DOHH2 (cell line): ENCODE data around the gene SUSD1.

Experiments
- H3F3A ChIP-seq: fragments of 200-600 bp; sonication (generic), shearing (Covaris generic); 2 replicates; pipeline ENCODE4 v1.6.0; 2016; ENCODE audit warnings: antibody characterized with exemption, mild to moderate bottlenecking; ENCODE audit not compliant: control insufficient read depth, insufficient read depth
- H3K27ac ChIP-seq: fragments of 200-600 bp; sonication (generic); 2 replicates; pipeline ENCODE4 v1.5.1; 2014; ENCODE audit warnings: low read depth, mild to moderate bottlenecking, low read length, moderate library complexity
- H3K27me3 ChIP-seq: fragments of 200-600 bp; sonication (generic); 2 replicates; pipeline ENCODE4 v1.6.1; 2014; ENCODE audit warnings: mild to moderate bottlenecking, low read length, mixed read lengths; ENCODE audit not compliant: control insufficient read depth
- H3K36me3 ChIP-seq: fragments of 200-600 bp; sonication (generic); 2 replicates; pipeline ENCODE4 v1.6.1; 2014; ENCODE audit warnings: mild to moderate bottlenecking, low read length, moderate library complexity, mixed read lengths; ENCODE audit not compliant: control insufficient read depth
- H3K4me1 ChIP-seq: fragments of 200-600 bp; sonication (generic); 2 replicates; pipeline ENCODE4 v1.6.1; 2014; ENCODE audit warnings: mild to moderate bottlenecking, low read length, mixed read lengths; ENCODE audit not compliant: control insufficient read depth
- H3K4me2 ChIP-seq: fragments of 200-600 bp; sonication (generic); 2 replicates; pipeline ENCODE4 v1.6.0; 2014; ENCODE audit warnings: mild to moderate bottlenecking, low read length, moderate library complexity
- H3K4me3 ChIP-seq: fragments of 200-600 bp; sonication (generic); 2 replicates; pipeline ENCODE4 v1.5.1; 2014; ENCODE audit warnings: mild to moderate bottlenecking, low read length, mixed read lengths
- H3K79me2 ChIP-seq: fragments of 200-600 bp; sonication (generic); 2 replicates; pipeline ENCODE4 v1.6.1; 2014; ENCODE audit warnings: mild to moderate bottlenecking, low read length, mixed read lengths; ENCODE audit not compliant: control insufficient read depth
- H3K9me2 ChIP-seq: fragments of 200-600 bp; sonication (generic); replicated peaks from 2 replicates; pipeline ENCODE4 v1.6.1; 2014; ENCODE audit warnings: mild to moderate bottlenecking, low read length, mixed read lengths; ENCODE audit not compliant: control insufficient read depth
- H3K9me3 ChIP-seq: fragments of 200-600 bp; sonication (generic); 2 replicates; pipeline ENCODE4 v1.6.1; 2014; ENCODE audit warnings: antibody characterized with exemption, low read length, mixed read lengths; ENCODE audit not compliant: control insufficient read depth, insufficient read depth
- H4K20me1 ChIP-seq: fragments of 200-600 bp; sonication (generic); 2 replicates; pipeline ENCODE4 v1.6.0; 2014; ENCODE audit warnings: low read depth, mild to moderate bottlenecking, antibody characterized with exemption, low read length, moderate library complexity; ENCODE audit not compliant: control insufficient read depth, insufficient read depth
- CTCF ChIP-seq: fragments of 200-600 bp; sonication (generic); IDR thresholded peaks from one replicate; pipeline ENCODE4 v1.5.1; 2014; ENCODE audit warnings: antibody characterized with exemption, mild to moderate bottlenecking, low read depth, low read length; ENCODE audit not compliant: poor library complexity, severe bottlenecking
- EZH2phosphoT487 ChIP-seq: fragments of 200-600 bp; sonication (generic); IDR thresholded peaks from 2 replicates; pipeline ENCODE4 v1.6.1; 2017; ENCODE audit warnings: borderline replicate concordance, mild to moderate bottlenecking, antibody characterized with exemption, low read length, moderate library complexity, mixed read lengths

SUSD1 gene

DNA sequence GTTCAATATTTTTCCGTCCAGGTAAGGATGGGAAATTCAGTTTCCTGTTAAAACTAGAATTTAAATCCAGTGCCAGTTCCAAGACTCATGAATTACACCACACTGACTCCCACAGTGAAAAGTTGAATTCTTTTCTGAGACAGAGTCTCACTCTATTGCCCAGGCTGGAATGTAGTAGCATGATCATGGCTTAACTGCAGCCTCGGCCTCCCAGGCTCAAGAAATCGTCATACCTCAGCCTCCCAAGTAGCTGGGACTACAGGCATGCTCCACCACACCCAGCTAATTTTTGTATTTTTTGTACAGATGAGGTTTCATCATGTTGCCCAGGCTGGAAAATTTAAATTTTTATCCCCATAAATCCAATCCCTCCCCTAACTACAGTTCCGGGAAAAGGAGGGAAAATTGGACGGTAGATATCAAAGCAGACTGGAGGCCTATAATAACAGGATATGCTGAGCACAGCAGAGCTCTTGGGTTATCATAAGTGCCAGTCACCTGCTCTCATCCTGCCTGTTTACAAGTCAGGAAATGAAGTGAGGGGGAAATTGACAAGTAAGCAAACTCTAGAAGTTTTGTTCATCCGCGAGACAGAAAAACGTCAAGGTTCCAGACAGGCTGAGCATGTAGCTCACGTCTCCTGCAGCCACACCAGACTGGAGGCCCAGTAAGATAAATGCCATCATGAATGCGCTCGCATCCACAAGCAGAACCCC lies 172.8 kb downstream of the SUSD1 start:
- peak overlapping the region; percentile 11; the same call in 1 of the 2 replicates for H3K27ac ChIP-seq
- peaks cover 42% of the 10 kb centered on the region for H3K4me1 ChIP-seq
- H3K9me2 ChIP-seq = no peaks in the 10 kb centered on the region
- peak overlapping the region; percentile 23; the same call in 1 of the 2 replicates for H3K4me2 ChIP-seq
- H3K27me3 ChIP-seq = no peaks in the 10 kb centered on the region
- no peaks in the 10 kb centered on the region for H3K36me3 ChIP-seq
- H3F3A ChIP-seq = no peaks in the 10 kb centered on the region
- TF ChIP-seq EZH2phosphoT487 (no peak), CTCF (no peak)
- H3K79me2 ChIP-seq = no peaks in the 10 kb centered on the region
- H4K20me1 ChIP-seq = no peaks in the 10 kb centered on the region
- H3K4me3 ChIP-seq = no peak overlapping the region
- no peaks in the 10 kb centered on the region for H3K9me3 ChIP-seq

DNA sequence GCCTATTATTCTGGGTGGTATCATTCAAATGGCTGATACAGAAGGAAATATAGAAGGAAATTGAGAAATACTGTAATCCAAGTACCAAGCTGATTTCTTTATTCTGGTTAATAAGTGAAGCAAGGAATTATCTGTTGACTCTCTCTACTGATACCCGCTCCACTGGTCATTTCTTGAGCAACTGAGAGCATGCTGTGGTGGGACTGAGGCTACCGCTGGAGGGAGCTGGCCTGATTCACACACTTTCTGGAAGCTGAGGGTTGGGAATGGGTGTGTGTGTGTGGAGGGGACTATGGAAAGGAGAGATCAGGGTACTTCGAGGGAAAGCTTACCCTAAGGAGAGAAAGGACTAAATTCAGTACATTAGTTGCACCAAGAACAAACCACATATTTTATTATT lies 174.4 kb downstream of the SUSD1 start:
- H3K4me2 ChIP-seq = no peak overlapping the region
- 0 out of 2 replicates have a peak, but pooled peaks cover 2% of the 10 kb centered on the region for H3F3A ChIP-seq
- no peaks in the 10 kb centered on the region for H4K20me1 ChIP-seq
- H3K9me2 ChIP-seq = no peaks in the 10 kb centered on the region
- H3K4me1 ChIP-seq = peaks cover 38% of the 10 kb centered on the region
- H3K79me2 ChIP-seq = no peaks in the 10 kb centered on the region
- H3K27me3 ChIP-seq = no peaks in the 10 kb centered on the region
- no peak overlapping the region for H3K4me3 ChIP-seq
- H3K36me3 ChIP-seq = no peaks in the 10 kb centered on the region
- H3K9me3 ChIP-seq = no peaks in the 10 kb centered on the region
- no peak for TF ChIP-seq CTCF
- no peak for TF ChIP-seq EZH2phosphoT487
- H3K27ac ChIP-seq = no peak overlapping the region

DNA sequence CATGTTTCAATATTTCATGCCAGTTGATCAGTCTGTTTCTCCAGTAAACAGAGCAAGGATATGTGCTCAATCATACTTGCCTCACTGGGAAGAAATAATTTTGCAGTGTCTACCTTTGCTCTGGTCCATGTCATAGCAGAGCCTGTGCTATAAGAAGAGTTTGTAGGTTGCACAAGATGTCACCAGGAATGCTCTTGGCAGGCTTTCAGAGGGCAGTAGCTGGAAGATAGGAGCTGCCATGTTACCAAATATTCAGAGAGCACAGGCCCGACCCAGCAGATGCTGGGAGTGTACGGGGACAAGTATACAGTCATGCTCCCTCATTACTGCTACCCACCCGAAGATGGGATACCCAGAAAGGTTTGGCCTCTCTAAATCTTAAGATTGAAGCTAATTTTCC lies 175.8 kb downstream of the SUSD1 start:
- peaks cover 7% of the 10 kb centered on the region; the same call in 1 of the 2 replicates for H3F3A ChIP-seq
- no peaks in the 10 kb centered on the region for H3K79me2 ChIP-seq
- no peaks in the 10 kb centered on the region for H3K9me2 ChIP-seq
- H3K36me3 ChIP-seq = no peaks in the 10 kb centered on the region
- TF ChIP-seq EZH2phosphoT487 (no peak), CTCF (no peak)
- no peaks in the 10 kb centered on the region for H4K20me1 ChIP-seq
- H3K9me3 ChIP-seq = no peaks in the 10 kb centered on the region
- no peaks in the 10 kb centered on the region for H3K27me3 ChIP-seq
- H3K4me3 ChIP-seq = no peak overlapping the region
- no peak overlapping the region for H3K4me2 ChIP-seq
- peaks cover 30% of the 10 kb centered on the region for H3K4me1 ChIP-seq
- no peak overlapping the region for H3K27ac ChIP-seq
